ENCODE data around the gene TNFSF11. TPM values are rescaled to one million over a fixed set of nuclear protein-coding genes. Genes with fewer than 3 reads are reported as not detected.

Gene TNFSF11
- total and polyA plus RNA-seq, 2 of the 4 experiments (the other 2 are of a cell fraction) = not detected

DNA sequence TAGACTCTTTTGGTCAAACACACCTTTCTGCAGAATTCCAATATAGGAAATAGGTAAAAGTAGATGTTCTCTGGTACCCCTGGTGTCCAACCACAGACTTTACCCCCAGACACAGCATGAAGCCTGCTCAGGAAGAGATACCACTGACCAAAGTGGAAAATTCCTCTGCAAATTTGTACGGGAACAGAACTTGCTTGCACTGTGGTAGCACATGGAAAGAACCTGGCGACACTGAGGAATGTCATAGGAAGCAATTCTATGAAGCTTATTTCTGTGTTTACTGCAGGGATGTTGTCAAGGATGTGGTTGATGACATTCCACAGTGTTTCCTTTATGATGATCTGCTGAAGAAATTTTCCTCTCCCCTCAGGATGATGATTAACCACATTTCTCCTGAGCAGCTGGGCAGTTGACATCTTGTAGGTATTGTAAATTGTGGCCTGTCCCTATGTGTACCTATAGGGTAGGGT is 48.9 kb upstream of the TNFSF11 start:
- Histone ChIP-seq H4K5ac (ENCODE audit: low read depth, low read length) (no peak overlapping the region), H4K20me1 (ENCODE audit: insufficient read depth, low read length) (no peaks in the 10 kb centered on the region), H2AFZ (replicated peaks; ENCODE audit: low read length, poor library complexity) (no peak overlapping the region), H3K4me1 (ENCODE audit: control insufficient read depth, insufficient read depth, low read length) (no peaks in the 10 kb centered on the region), H4K8ac (ENCODE audit: low read depth in 2 of 2, low read length in 2 of 2) (no peak overlapping the region), H2BK20ac (ENCODE audit: low read depth, low read length) (no peak overlapping the region), H3K27me3 (ENCODE audit: control insufficient read depth, insufficient read depth, low read length) (peaks cover 21% of the 10 kb centered on the region), H3K18ac (ENCODE audit: low read depth, low read length) (no peak overlapping the region), H3K56ac (ENCODE audit: extremely low read depth, insufficient read depth, low read length) (no peak overlapping the region), H2BK120ac (ENCODE audit: low read depth, low read length) (no peak overlapping the region), H3K9me3 (ENCODE audit: control insufficient read depth, insufficient read depth, low read length) (no peaks in the 10 kb centered on the region), H2AK9ac (replicated peaks; ENCODE audit: low read depth, low read length, poor library complexity) (no peak overlapping the region), H3K9me1 (ENCODE audit: insufficient read depth, low read length) (no peaks in the 10 kb centered on the region), H3K9ac (ENCODE audit: low read depth, low read length) (no peak overlapping the region), H3K4me2 (ENCODE audit: low read depth, low read length) (no peak overlapping the region), H3K27ac (ENCODE audit: insufficient read depth, low read length) (no peak overlapping the region), H3K4me3 (ENCODE audit: insufficient read depth, low read depth, low read length) (no peak overlapping the region), H3K14ac (replicated peaks; ENCODE audit: low read depth, low read length) (no peak overlapping the region), H2AK5ac (ENCODE audit: low read depth, low read length) (no peak overlapping the region), H2BK5ac (ENCODE audit: low read depth, low read length, poor library complexity, severe bottlenecking) (no peak overlapping the region), H2BK15ac (ENCODE audit: low read depth, low read length) (no peak overlapping the region), H4K91ac (ENCODE audit: insufficient read depth, low read depth, low read length) (no peak overlapping the region), H3K79me1 (ENCODE audit: low read depth in 1 of 2, low read length in 2 of 2) (no peaks in the 10 kb centered on the region), H3K4ac (ENCODE audit: low read depth, low read length) (no peak overlapping the region), H3K23ac (ENCODE audit: low read depth, low read length) (no peak overlapping the region), H3K36me3 (ENCODE audit: control insufficient read depth, insufficient read depth, low read length) (no peaks in the 10 kb centered on the region)
- BruUV-seq (replicated peaks) = no TSS peak
- intact Hi-C loops (cut with micrococcal nuclease) (no loop called here), in situ Hi-C loops (cut with MboI; ENCODE audit: low sequenced_read_pairs) (no loop called here), dilution Hi-C loops (cut with HindIII; ENCODE audit: low sequenced_read_pairs, unreplicated experiment) (no loop called here)
- CTCF ChIA-PET = no interaction called here
- WGBS, 2 experiments (ENCODE audit: extremely low coverage in 2 of 2, insufficient read length in 1 of 2) = no CpG with 5 or more reads among the region's 2 CpGs
- no peak for DNase-seq
- POLR2A ChIA-PET (ENCODE audit: unreplicated experiment) = no interaction called here
- ATAC-seq (ENCODE audit: low read depth) = no peak
- TF ChIP-seq RCOR1 (IDR thresholded peaks at IDR 0.05; ENCODE audit: insufficient replicate concordance, low read length) = no peak
- TF ChIP-seq, protein P1, sequence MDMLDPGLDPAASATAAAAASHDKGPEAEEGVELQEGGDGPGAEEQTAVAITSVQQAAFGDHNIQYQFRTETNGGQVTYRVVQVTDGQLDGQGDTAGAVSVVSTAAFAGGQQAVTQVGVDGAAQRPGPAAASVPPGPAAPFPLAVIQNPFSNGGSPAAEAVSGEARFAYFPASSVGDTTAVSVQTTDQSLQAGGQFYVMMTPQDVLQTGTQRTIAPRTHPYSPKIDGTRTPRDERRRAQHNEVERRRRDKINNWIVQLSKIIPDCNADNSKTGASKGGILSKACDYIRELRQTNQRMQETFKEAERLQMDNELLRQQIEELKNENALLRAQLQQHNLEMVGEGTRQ (IDR thresholded peaks at IDR 0.05; ENCODE audit: low read depth, low read length) = no peak
- no peak for TF ChIP-seq RAD21 (IDR thresholded peaks at IDR 0.05; ENCODE audit: low read length)
- no peak for TF ChIP-seq MAFK (IDR thresholded peaks at IDR 0.05; ENCODE audit: low read depth, low read length)
- no peak for TF ChIP-seq MXI1 (IDR thresholded peaks at IDR 0.05; ENCODE audit: borderline replicate concordance, low read depth, low read length)
- TF ChIP-seq RFX5 (IDR thresholded peaks at IDR 0.05; ENCODE audit: low read depth, low read length) = no peak
- no peak for TF ChIP-seq FOS (IDR thresholded peaks at IDR 0.05; ENCODE audit: low read depth, low read length)
- no peak for TF ChIP-seq POLR2A (IDR thresholded peaks at IDR 0.05; ENCODE audit: low read depth, low read length)
- TF ChIP-seq, protein P2, sequence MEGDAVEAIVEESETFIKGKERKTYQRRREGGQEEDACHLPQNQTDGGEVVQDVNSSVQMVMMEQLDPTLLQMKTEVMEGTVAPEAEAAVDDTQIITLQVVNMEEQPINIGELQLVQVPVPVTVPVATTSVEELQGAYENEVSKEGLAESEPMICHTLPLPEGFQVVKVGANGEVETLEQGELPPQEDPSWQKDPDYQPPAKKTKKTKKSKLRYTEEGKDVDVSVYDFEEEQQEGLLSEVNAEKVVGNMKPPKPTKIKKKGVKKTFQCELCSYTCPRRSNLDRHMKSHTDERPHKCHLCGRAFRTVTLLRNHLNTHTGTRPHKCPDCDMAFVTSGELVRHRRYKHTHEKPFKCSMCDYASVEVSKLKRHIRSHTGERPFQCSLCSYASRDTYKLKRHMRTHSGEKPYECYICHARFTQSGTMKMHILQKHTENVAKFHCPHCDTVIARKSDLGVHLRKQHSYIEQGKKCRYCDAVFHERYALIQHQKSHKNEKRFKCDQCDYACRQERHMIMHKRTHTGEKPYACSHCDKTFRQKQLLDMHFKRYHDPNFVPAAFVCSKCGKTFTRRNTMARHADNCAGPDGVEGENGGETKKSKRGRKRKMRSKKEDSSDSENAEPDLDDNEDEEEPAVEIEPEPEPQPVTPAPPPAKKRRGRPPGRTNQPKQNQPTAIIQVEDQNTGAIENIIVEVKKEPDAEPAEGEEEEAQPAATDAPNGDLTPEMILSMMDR (conservative IDR thresholded peaks at IDR 0.05; ENCODE audit: low read depth, low read length) = no peak
- no peak for TF ChIP-seq SMC3 (IDR thresholded peaks at IDR 0.05; ENCODE audit: low read depth, low read length)
- TF ChIP-seq CEBPB (IDR thresholded peaks at IDR 0.05; ENCODE audit: low read depth, low read length) = no peak
- no peak for TF ChIP-seq NFE2L2 (IDR thresholded peaks at IDR 0.05; ENCODE audit: low read depth, low read length)
- TF ChIP-seq MAZ (IDR thresholded peaks at IDR 0.05; ENCODE audit: borderline replicate concordance, low read depth, low read length) = no peak
- no peak for TF ChIP-seq CHD1 (IDR thresholded peaks at IDR 0.05; ENCODE audit: low read depth, low read length)
- TF ChIP-seq, protein P3, sequence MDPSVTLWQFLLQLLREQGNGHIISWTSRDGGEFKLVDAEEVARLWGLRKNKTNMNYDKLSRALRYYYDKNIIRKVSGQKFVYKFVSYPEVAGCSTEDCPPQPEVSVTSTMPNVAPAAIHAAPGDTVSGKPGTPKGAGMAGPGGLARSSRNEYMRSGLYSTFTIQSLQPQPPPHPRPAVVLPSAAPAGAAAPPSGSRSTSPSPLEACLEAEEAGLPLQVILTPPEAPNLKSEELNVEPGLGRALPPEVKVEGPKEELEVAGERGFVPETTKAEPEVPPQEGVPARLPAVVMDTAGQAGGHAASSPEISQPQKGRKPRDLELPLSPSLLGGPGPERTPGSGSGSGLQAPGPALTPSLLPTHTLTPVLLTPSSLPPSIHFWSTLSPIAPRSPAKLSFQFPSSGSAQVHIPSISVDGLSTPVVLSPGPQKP (IDR thresholded peaks at IDR 0.05; ENCODE audit: borderline replicate concordance, low read depth, low read length) = no peak
- no peak for TF ChIP-seq BHLHE40 (IDR thresholded peaks at IDR 0.05; ENCODE audit: low read depth, low read length)

Measured in IMR-90 (cell line).